ENCODE data around the gene RANGAP1.
"Not testable (repeated sequence)": the region's sequence is repeated elsewhere in the genome, so short reads cannot be mapped to it uniquely, and the experiment has no call there.

Gene RANGAP1

GRCh38 chr22:41267958-41268357, 18.0 kb downstream of the RANGAP1 start:
- TF ChIP-seq, protein P1, sequence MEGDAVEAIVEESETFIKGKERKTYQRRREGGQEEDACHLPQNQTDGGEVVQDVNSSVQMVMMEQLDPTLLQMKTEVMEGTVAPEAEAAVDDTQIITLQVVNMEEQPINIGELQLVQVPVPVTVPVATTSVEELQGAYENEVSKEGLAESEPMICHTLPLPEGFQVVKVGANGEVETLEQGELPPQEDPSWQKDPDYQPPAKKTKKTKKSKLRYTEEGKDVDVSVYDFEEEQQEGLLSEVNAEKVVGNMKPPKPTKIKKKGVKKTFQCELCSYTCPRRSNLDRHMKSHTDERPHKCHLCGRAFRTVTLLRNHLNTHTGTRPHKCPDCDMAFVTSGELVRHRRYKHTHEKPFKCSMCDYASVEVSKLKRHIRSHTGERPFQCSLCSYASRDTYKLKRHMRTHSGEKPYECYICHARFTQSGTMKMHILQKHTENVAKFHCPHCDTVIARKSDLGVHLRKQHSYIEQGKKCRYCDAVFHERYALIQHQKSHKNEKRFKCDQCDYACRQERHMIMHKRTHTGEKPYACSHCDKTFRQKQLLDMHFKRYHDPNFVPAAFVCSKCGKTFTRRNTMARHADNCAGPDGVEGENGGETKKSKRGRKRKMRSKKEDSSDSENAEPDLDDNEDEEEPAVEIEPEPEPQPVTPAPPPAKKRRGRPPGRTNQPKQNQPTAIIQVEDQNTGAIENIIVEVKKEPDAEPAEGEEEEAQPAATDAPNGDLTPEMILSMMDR (IDR thresholded peaks at IDR 0.05; ENCODE audit: insufficient read depth, low read length, missing control alignments), result no peak
- DNase-seq (ENCODE audit: low read depth, low spot score), result no peak
- POLR2A ChIA-PET, result no interaction called here
- CTCF ChIA-PET, result no interaction called here
- no peak overlapping the region for H3K4me3 ChIP-seq (ENCODE audit: low read depth, low read length)

DNA sequence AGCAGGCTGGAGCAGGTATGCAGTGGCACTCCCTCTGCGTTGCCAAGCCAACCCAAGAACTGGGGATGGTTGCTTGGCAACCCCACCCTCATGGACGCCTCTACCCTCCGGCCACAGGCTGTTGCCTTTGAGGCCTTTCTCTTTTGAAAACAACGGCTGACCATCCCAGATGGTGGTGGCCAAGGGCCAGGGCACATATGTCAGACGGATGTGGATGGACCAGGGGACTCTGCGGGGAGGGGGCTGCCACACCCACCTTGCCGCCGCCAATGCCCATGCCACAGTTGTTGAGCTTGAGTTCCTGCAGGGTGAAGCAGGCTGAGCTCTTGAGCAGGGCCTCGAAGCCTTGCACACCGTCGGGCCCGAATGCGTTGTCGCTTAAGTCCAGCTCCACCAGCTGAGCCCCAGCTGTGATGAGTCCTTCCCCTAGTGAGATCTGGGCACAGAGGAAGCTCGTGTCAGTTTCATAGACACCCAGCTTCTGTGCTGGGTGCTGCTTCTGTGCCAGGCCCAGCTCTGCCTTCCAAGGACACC, 21.5 kb downstream of the RANGAP1 start:
- no peak for DNase-seq (ENCODE audit: low read depth, low spot score)
- no peak overlapping the region for H3K4me3 ChIP-seq (ENCODE audit: low read depth, low read length)
- ChIA-PET POLR2A (no interaction called here), CTCF (interaction anchor here (0.9 to 1.8 kb wide), 4 partner anchors 10 to 342 kb away, joined by 3 to 5 read pairs (median 4); partner anchors contain the start of gene ZC3H7B)
- TF ChIP-seq, protein P1 (IDR thresholded peaks at IDR 0.05; ENCODE audit: insufficient read depth, low read length, missing control alignments), result no peak

DNA sequence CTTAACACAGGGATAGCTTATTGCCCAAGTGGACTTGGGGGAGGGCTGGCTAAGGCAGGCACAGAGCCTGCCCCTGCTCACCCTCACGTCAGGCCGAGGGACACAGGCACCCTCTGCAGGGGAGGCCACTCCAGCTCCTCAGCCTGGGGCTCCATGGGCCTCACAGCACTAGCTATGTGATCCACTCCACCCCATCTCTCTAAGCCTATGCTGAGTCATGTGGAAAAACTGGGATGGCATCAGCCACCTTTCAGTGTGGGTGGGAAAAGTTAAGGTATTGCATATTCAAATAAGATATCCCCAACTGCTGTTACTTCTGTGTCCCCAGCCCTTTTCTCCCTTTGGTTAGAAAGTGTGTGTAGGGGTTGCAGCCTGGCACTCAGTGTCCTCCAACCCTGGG, 22.3 kb downstream of the RANGAP1 start:
- POLR2A ChIA-PET, result no interaction called here
- H3K4me3 ChIP-seq (ENCODE audit: low read depth, low read length), result no peak overlapping the region
- TF ChIP-seq, protein P1 (IDR thresholded peaks at IDR 0.05; ENCODE audit: insufficient read depth, low read length, missing control alignments), result no peak
- DNase-seq (ENCODE audit: low read depth, low spot score), result no peak
- CTCF ChIA-PET, result interaction anchor here (0.9 kb wide), 1 partner anchor 17 kb away, joined by 3 read pairs; no protein-coding TSS in a partner anchor

DNA sequence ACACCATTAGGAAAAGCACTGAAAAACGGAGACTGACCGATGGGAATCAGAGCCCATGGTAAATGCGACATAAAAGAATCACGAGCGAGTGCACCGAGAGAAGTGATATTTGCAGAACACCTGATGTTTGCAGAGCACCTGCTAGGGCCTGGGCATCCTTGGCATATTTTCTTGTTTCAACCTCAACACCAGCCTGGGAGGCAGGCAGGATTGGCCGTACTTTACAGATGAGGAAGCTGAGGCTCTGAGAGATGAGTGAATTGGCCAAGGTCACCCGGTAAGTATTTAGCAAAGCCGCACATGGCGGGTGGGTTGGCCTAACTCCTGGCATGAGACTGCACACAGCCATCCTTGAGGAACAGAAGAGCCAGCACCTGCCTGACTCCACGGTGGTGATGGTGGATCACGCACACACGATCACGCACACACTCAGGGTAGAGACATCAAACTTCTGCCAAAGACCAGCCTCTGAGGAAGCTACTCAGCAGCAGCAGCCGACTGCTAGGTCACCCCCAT, 23.7 kb downstream of the RANGAP1 start:
- DNase-seq (ENCODE audit: low read depth, low spot score), result no peak
- CTCF ChIA-PET, result no interaction called here
- H3K4me3 ChIP-seq (ENCODE audit: low read depth, low read length), result no peak overlapping the region
- POLR2A ChIA-PET, result no interaction called here
- TF ChIP-seq, protein P1 (IDR thresholded peaks at IDR 0.05; ENCODE audit: insufficient read depth, low read length, missing control alignments), result no peak

DNA sequence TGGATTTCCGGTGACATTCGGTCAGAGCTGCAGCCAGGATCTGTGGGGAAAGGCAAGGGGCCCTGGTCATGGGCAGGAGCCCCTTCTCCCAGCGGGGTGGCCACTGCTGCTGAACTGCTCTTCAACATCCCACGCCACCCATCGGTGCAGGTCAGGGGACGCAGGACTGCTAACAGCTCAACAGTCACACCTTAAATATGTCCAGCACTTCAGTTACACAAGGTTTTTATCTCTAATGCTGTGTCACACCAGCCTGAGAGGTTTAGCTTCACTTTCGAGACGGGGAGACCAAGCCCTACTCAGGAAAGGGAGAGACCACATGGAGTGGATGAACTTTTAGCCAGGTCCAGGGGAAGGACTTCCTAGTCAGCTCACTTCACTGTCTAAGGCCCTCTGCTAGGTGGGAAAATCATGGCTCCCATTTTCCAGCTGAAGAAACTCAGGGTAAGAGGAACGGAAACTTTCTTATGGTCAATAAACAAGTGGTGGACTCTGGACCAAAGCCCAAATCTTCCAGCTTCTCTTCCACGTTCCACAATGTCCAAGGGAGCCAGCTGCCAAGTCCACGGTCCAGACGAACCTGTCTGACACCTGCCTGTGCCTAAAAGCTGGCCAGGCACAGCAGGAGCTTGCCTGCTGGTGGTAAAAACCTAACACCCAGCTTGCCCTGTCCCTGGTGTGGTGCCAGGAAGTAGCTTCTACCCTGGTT, 24.3 kb downstream of the RANGAP1 start:
- TF ChIP-seq, protein P1 (IDR thresholded peaks at IDR 0.05; ENCODE audit: insufficient read depth, low read length, missing control alignments), result no peak
- H3K4me3 ChIP-seq (ENCODE audit: low read depth, low read length), result no peak overlapping the region
- DNase-seq (ENCODE audit: low read depth, low spot score), result no peak
- POLR2A ChIA-PET, result interaction anchor here (0.7 kb wide), 1 partner anchor 123 kb away, joined by 3 read pairs; no protein-coding TSS in a partner anchor
- CTCF ChIA-PET, result interaction anchor here (1.2 kb wide), 1 partner anchor 24 kb away, joined by 3 read pairs; no protein-coding TSS in a partner anchor

DNA sequence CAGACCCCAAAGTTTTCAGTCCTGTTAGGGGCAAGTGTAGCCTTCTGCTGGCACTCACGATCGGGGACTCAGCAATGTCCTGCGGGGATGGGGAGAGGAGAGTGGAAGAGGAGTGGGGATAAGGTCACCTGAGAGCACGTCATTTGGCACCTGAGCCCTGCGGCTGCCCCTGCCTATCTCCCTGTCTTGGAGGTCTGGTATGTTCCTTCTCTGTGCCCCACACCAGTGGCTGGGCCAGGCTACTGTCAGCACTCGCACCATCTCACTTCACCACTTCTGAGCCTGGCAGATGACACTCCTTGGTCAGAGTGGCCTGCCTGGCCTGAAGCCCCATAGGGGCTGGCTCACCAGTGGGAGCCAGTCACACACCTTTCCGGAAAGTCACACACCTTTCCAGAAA, 25.1 kb downstream of the RANGAP1 start:
- no peak for DNase-seq (ENCODE audit: low read depth, low spot score)
- ChIA-PET POLR2A (interaction anchor here (0.6 kb wide), 1 partner anchor 29 kb away, joined by 4 read pairs; no protein-coding TSS in a partner anchor), CTCF (interaction anchor here (1.2 kb wide), 1 partner anchor 23 kb away, joined by 3 read pairs; no protein-coding TSS in a partner anchor)
- TF ChIP-seq, protein P1 (IDR thresholded peaks at IDR 0.05; ENCODE audit: insufficient read depth, low read length, missing control alignments), result no peak
- no peak overlapping the region for H3K4me3 ChIP-seq (ENCODE audit: low read depth, low read length)

DNA sequence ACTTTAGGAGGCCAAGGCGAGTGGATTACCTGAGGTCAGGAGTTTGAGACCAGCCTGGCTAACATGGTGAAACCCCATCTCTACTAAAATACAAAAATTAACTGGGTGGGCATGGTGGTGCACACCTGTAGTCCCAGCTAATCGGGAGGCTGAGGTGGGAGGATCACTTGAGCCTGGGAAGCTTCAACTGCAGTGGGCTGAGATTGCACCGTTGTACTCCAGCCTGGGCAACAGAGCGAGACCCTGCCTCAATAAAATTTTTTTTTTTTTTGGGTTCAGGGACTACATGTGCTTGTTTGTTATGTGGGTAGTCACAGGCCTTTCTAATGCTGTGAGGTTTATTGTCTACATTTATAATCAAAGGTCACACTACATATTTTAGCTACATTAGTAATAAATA, 26.2 kb downstream of the RANGAP1 start:
- POLR2A ChIA-PET, result interaction anchor here (0.6 kb wide), 1 partner anchor 85 kb away, joined by 4 read pairs; no protein-coding TSS in a partner anchor
- H3K4me3 ChIP-seq (ENCODE audit: low read depth, low read length); CTCF ChIA-PET; DNase-seq (ENCODE audit: low read depth, low spot score): not testable (repeated sequence)
